Ecto neural progenitor cell (in vitro differentiated cells): Measurements from ENCODE around the gene RPRD1B.

ENCODE experiments used
- DNase-seq: peaks from one replicate; pipeline ENCODE4 v3.0.0-alpha.2; 2018; ENCODE audit warnings: low spot score

Gene RPRD1B

DNA sequence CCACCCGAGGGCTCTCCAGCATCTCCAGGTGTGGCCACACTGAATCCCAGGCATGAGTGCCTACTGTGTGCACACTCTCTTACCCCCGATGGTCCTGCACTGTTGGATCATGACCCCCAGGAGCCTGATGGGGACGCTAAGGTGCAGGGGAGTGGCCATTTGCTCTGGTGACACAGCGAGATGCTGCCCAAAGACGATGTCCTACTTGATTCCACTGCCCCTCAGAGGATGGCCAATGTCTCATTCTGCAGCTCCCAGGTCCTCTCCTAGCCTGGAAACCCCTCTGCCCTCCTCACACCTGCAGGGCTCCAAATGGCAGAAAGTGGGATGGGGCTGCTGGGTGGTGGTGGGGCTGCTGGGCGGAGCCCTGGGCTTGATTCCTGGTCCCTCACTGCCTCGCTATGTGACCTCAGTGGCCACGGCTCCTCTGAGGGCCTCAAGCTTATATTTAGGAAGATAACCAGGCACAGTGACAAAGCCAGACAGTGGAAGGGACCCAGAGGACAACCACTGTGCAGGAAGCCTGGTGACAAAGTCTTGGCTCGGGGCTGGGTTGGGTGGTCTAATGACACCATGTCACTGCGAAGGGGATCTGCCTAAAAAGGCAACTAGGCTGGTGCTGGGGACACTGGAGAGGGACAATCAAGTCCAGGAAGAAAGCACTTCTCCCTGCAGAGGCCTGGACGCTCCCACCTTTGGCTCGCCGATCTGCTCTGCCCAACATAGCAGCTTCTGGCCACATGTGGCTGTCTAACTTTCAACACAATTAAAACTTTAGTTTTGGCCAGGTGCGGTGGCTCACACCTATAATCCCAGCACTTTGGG, 103.1 kb downstream of the RPRD1B start:
- no peak for DNase-seq

- no peak for DNase-seq
Observed at GRCh38 chr20:38137441-38138037, 104.0 kb downstream of the RPRD1B start.

DNA sequence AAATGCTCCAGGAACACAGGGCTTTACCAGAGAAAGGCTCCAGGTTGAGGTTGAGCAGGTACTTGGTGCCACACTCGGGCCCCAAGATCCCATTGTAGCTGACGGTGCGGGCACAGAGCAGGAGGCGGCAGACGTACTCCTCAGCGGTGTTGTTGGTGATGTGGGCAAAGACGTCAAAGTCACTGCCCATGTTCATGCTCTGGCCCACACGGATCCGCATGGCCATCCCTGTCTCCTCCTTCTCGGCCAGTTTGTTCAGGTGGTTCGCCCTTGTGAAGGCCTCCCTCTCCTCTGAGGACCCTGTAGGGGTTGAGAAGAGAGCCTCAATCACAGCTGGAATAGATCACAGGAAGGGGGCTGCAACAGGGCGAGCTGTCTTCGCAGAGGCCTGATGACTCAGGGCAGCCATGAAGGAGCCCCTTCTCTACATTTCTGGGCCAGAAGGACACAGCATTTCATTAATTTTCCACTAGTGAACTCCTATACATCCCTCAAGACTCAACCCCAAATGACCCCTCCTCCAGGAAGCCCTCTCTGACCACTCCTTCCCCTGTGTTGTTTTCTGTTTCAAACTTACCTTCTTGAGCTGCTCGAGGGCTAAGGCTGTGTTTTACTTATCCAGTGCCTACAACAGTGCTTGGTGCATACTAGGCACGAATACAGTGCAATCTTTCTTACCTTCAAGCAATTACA, 104.7 kb downstream of the RPRD1B start:
- no peak for DNase-seq

DNA sequence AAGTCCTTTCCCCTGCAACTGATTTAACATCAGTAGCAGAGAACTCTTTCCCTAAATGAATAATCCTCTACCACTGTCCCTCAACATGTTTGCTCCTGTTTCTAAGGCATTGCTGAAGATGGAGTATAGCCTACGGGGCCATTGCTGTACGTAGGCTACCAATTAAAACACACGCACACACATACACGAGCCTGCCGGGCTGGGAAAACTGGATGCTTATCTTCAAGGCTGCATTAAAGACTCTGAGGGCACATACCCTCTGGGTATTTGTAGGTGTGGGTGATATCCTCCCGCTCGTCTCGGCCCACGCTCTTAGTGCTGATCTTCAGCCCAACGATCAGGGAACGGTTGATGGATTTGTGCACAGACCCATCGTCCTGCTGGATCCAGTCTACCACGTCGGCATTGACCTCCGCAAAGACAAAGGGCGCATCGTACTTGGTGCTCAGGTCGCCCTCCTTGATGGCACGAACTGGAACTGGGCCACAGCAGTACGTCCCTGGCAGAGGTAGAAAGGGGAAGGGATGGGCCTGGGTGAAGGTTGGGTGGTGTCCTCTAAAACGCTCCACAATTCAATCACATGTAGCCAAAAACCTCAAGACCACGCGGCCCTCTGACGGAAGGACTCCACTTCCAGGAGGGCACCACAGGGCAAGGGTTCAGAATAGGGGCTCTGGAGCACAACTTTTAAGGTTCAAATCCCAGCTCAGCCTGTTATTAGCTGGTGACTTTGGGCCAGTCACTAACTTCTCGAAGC, 105.8 kb downstream of the RPRD1B start:
- no peak for DNase-seq

DNA sequence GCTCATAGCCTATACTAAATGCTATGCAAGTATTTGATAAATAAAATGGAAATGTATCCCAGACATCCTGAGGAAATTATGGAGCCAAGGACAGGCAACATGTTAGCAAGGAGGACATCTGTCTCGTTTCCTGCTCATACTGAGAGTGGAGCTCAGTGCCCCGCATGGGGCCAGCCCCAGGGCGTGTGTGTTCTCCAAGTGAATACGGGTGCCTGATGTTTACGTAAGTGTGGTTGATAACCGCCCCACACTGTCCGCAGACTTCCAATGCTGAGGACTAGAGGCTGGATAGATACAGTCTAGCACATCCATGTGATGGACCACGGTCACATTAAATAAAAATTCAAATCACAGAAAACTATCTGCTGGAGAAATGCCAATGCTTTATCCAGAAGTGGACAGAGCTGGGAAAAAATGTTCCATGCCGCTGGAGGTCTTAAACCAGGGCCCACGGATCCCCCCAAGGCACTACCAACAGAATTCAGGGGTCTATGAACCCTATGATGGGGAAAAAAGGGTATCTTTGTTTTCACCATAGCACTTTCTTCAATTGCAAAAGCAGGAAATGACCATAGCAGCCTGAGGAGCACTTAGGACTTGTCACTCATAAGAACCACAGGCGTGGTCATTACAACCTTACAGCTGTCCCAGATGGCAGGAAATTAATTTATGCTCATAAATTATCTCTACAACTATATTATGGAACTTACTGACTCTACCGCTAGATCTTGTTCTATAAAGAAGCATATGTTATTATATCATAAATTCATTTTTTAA, 106.6 kb downstream of the RPRD1B start:
- no peak for DNase-seq

- DNase-seq = no peak
Observed at GRCh38 chr20:38141204-38141888, 107.8 kb downstream of the RPRD1B start.
